Astrocyte of the hippocampus (primary cell): Measurements from ENCODE around the gene CD300LD.
"Not testable (repeated sequence)": the region's sequence is repeated elsewhere in the genome, so short reads cannot be mapped to it uniquely, and the experiment has no call there.

Experiments
- DNase-seq: peaks from one replicate; pipeline ENCODE4 v3.0.0; 2011; ENCODE audit warnings: low read depth, low spot score

CD300LD gene

DNA sequence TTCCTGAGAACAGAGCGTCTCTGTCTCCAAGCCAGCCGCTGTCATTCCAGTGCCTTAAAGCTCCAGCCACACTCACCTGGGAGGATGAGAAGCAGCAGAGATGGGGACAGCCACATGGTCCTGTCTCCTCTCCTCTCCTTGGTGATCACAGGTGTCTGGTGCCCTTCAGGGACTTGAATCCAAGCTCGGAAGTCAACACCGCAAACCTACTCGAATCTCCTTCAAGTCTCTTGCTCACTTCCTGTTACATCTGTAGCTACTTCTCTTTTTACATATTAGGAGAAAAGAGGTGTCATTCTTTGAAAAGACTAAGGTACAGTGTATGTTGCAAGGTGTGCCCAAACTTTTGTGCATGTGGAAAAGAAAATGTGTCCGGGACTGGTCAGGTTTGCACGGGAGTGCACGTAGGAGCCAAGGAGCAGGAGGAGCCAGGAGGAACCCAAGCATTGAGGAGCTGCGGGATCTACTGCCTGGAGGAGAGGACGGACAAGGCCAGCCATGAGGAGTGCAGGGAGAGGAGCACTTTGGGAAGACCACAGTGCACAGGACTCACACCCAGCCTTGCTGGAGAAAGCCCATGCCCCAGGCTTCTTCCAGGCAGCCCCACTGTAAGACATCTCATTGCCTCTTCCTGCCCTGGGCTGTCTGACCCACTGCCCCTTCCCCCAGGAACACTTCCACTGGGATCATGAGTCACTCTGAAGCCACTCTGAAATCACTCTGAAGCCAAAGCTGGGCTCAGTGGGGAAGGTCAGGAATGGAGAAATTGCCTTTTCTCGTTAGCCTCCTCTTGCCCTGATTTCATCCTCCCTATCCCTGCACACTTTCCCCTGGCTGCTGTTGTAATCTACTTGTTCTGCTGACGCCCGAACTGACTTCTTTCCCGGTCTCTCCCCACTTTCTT is at the start of gene CD300LD:
Gene CD300LD, minus strand, starts transcription at position 197 of the 904 bp plus-strand sequence. Its CDS starts 81 bp downstream, at position 116.
- no peak for DNase-seq

- DNase-seq: no peak
Measured at GRCh38 chr17:74641224-74641957, 49.3 kb upstream of the CD300LD start.

DNA sequence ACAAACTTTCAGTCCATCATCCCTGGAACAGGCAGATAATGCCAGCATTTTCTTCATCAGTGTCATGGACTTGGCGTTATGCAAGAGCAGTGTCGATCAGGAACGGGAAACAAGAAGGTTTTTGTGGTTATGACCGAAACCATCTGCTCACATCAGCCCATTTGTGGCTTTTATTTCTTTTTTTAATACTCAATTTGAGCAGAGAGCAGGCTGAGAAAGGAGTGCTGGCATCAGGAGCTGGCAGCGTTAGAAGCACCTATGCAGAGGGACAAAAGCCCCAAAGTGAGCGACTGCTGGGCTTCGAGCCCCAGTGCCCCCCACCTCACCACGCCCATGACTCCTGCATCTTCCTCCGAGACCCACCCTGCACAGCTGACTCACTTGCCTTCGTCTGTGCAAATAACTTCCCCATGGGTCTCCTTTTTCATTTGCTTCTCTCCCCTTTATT is 47.6 kb upstream of the CD300LD start:
- no peak for DNase-seq

GRCh38 chr17:74637926-74638325 is 45.8 kb upstream of the CD300LD start:
- no peak for DNase-seq

- DNase-seq: no peak
Measured at GRCh38 chr17:74637265-74637664, 45.2 kb upstream of the CD300LD start.

- not testable (repeated sequence) for DNase-seq
Measured at GRCh38 chr17:74636541-74637085, 44.5 kb upstream of the CD300LD start.

GRCh38 chr17:74635418-74635817 is 43.3 kb upstream of the CD300LD start:
- no peak for DNase-seq

DNA sequence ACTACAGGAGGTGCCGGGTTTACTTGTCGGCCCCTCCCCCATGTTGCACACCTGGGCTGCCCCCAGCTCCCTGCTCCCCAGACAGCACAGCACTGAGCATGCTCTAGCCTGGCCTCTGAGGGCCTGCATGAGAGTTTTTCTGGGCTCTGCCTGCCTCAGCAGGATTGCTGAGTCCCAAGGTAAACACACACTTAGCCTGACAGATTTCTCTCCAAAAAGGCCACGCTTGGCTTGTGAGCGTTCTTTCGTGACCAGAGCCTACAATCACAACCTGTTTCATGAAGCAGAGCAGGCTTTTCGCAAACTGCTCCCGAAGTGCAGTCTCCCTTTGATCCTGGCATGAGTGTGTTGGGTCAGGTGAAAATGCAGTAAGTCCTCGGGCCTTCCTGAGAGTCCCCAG is 41.2 kb upstream of the CD300LD start:
- DNase-seq: no peak

DNA sequence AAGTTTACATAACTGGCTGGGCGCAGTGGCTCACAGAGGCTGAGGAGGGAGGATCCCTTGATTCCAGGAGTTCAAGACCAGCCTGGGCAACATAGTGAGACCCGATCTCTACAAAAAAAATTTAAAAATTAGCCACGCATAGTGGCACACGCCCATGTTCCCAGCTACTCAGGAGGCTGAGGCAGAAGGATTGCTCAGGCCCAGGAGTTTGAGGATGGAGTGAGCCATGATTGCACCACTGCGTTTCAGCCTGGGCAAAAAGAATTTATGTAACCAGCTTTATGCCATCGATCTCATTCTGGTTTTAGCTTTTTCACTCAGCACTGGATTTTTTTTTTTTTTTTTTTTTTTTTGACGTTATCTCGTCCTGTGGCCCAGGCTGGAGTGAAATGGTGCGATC is 40.5 kb upstream of the CD300LD start:
- no peak for DNase-seq

GRCh38 chr17:74631468-74632450 is 39.7 kb upstream of the CD300LD start:
- no peak for DNase-seq

DNA sequence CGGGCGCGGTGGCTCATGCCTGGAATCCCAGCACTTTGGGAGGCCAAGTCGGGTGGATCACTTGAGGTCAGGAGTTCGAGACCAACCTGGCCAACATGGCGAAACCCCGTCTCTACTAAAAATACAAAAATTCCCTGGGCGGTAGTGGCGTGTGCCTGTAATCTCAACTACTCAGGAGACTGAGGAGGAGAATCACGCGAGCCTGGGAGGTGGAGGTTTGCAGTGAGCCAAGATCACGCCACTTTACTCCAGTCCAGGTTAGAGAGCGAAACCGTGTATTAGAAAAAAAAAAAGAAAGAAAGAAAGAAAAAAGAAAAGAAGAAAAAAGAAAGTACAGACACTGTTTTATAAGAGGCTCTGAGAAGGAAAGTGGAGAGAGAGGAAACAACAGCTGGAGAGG is 38.2 kb upstream of the CD300LD start:
- not testable (repeated sequence) for DNase-seq

GRCh38 chr17:74625661-74626060 is 33.6 kb upstream of the CD300LD start:
- no peak for DNase-seq

- no peak for DNase-seq
Measured at GRCh38 chr17:74624131-74624530, 32.0 kb upstream of the CD300LD start.

DNA sequence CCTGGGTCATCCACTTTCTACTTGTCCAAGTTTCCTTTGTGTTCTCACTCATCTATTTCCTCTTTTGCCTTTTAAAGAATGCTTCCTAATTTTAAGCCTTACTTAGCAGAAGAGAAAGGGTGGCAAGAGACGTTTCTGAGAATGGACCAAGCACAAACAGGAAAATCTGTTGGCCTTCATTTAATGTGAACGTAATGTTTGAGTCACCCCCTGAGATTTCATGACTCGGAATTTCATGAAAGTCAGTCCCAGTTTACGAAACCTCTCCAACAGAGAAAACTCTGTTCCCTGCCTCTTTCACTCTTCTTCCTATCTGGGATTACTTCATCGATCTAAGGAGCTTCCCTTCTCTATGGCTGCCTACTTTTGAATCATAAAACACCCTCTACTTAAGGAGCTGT is 31.6 kb upstream of the CD300LD start, which contains the start of gene CD300E:
Gene CD300E, minus strand, starts transcription at position 46 of the 401 bp plus-strand sequence. CDS start 117 bp downstream, outside the sequence.
- no peak for DNase-seq

DNA sequence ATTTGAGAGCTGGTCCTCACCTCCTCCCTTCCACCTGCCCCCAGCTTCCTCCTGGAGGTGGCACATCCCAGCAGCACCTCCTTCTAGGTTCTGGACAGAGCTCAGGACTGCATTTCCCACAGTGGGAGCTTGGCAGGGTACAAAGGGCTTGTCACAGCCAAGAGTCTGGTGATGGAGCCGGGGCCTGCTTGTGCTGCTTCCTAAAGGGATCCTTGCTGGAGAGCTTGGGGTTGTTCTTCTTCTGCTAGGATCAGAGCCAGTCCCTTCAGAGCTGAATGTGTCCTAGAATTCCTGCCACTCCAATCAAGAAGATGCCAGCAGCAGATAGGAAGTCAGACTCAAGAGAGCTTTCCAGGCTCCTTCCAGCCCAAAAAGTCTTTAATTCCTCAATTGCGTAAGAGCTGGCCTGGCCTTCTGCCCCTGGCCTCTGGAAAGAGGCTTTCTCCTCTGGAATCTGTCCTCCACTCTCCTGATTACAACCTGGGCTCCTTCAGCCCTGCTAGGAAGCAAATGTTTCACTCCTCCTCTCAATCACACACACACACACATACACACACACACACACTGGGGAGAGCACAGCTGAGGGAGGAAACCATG is 27.1 kb upstream of the CD300LD start:
- DNase-seq: no peak

DNA sequence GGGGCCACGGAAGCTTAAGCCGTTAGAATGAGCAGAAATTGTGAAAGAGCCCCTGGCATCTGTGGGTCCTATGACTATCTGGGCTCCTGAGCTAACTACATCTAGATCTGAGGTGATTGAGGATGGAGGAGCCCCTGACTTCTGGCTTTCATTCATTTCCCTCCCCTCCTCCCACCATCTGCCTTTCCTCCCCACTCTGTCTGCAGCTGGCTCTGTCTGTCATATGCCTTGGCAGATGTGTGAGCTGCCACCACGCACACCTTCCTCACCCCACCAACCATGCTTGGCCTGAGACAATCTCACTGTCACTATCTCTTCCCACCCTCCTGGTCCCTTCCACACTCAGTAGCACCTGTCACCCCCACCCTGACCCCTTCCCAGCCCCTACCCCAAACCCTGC is 26.4 kb upstream of the CD300LD start:
- no peak for DNase-seq

DNA sequence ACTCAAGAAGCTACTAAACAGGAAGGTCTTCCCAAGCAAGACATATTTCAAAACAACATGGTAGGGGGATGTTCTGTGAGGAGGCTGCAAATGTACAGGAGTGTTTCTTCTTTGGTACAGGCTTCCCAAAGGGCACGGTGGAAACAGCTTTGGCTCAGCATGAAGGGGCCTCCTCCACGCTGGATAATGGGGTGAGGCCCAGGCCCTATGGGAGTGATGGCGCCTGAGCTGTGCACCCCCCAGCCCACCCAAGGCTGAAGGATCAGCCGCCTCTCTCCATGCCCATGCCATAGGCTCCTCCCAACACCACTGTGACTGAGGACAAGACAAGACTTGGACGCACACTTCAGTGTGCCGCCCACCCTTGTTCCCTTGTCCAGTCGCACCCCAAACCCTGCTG is 24.6 kb upstream of the CD300LD start:
- DNase-seq: no peak

DNA sequence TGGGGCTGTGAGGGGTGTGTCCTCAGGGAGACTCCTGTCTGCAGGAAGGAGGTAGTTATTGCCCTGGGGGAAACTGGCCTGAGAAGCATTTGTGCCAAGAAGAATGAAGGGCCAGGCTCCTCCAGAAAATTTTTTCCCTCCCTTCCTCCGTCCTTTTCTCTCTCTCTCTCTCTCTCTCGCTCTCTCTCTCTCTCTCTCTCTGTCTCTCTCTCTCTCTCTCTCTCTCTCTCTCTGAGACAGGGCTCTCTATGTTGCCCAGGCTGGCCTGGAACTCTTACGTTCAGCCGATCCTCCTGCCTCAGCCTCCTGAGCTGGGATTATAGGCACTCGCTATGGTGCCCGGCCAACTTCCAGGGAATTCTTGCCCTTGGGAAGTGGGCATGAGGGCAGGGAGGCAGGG is 20.0 kb upstream of the CD300LD start:
- no peak for DNase-seq

DNA sequence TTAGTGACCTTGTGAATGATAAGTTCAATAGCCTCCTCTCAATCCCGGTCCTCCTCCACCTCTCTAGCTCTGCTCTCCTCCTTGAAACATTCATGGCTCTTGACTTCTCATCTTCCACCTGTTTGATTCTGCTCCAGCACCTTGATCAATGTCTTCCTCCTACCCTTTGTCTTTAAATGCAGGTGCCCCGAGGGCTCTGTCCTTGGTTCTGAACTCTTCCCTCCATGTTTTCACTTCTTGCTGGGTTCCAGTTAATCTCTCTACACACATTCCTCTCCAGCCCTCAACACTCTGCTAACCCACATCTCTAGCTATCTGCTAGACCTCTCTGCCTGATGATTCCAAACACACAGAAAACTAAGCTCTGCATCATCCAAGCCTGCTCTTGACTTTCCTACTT is 18.0 kb upstream of the CD300LD start:
- peak; percentile 16 for DNase-seq

DNA sequence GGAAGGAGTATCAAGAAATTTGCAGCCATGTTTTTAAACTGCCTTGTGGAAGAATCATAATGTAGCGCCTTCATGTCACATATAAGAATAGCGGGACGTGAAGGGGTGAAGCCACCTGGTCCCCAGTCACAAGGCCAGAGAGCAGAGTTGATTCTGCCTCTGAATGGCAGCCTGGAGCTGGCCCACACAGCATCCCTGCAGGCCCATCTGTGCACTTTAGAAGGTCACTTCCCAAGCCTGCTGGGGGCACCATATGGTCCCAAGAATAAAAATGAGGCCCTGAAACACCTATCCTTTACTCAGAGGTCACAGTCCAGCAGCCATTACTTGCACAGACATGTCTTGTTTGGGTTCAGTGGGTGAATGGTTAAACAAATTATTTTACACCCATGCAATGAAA is 16.4 kb upstream of the CD300LD start:
- DNase-seq: no peak

GRCh38 chr17:74607221-74607620 is 15.1 kb upstream of the CD300LD start:
- DNase-seq: no peak
